ENCODE data around the gene PPP1R36.
"Not testable (repeated sequence)": the region's sequence is repeated elsewhere in the genome, so short reads cannot be mapped to it uniquely, and the experiment has no call there.

Gene PPP1R36
- 0.04 to 0.19 (median 0.05) reads per million in 3 experiments for total RNA-seq

- peak; percentile 23 for DNase-seq
These were observed at the start of gene PPP1R36 for GRCh38 chr14:64549791-64550620. PPP1R36 (plus strand) TSS chr14:64549961; CDS start chr14:64549998, 37 bp downstream.

- no peak for DNase-seq
These were observed 49.7 kb upstream of the PPP1R36 start for GRCh38 chr14:64500088-64500487.

- DNase-seq, result peak; percentile 51
These were observed 48.2 kb upstream of the PPP1R36 start for GRCh38 chr14:64501411-64502171.

GRCh38 chr14:64502456-64502855 lies 47.3 kb upstream of the PPP1R36 start:
- DNase-seq, result peak; percentile 29

GRCh38 chr14:64502887-64503433 lies 46.8 kb upstream of the PPP1R36 start:
- peak; percentile 30 for DNase-seq

- DNase-seq, result peak; percentile 98
These were observed 46.1 kb upstream of the PPP1R36 start, which contains the start of gene ZBTB25 for GRCh38 chr14:64503434-64504309. ZBTB25 (minus strand) TSS chr14:64503838; CDS start chr14:64490533, 13,305 bp downstream.

- DNase-seq, result peak; percentile 88
These were observed 45.4 kb upstream of the PPP1R36 start, which contains the start of gene ZBTB1 for GRCh38 chr14:64504310-64504896. ZBTB1 (plus strand) TSS chr14:64504770; CDS start chr14:64521505, 16,735 bp downstream.

GRCh38 chr14:64504897-64505794 lies 44.6 kb upstream of the PPP1R36 start:
- DNase-seq, result peak; percentile 87

- DNase-seq, result no peak
These were observed 43.0 kb upstream of the PPP1R36 start for GRCh38 chr14:64506721-64507120.

- no peak for DNase-seq
These were observed 42.2 kb upstream of the PPP1R36 start for GRCh38 chr14:64507376-64508156.

GRCh38 chr14:64508215-64508776 lies 41.5 kb upstream of the PPP1R36 start:
- DNase-seq, result no peak

GRCh38 chr14:64509036-64509435 lies 40.7 kb upstream of the PPP1R36 start:
- no peak for DNase-seq

GRCh38 chr14:64510825-64511671 lies 38.7 kb upstream of the PPP1R36 start:
- peak; percentile 65 for DNase-seq

- no peak for DNase-seq
These were observed 36.5 kb upstream of the PPP1R36 start for GRCh38 chr14:64513271-64513670.

GRCh38 chr14:64515053-64515452 lies 34.7 kb upstream of the PPP1R36 start:
- no peak for DNase-seq

GRCh38 chr14:64516969-64517368 lies 32.8 kb upstream of the PPP1R36 start:
- no peak for DNase-seq

GRCh38 chr14:64517667-64518066 lies 32.1 kb upstream of the PPP1R36 start:
- not testable (repeated sequence) for DNase-seq

- no peak for DNase-seq
These were observed 31.5 kb upstream of the PPP1R36 start for GRCh38 chr14:64518229-64518628.
